Duodenal mucosa (tissue), 2 donors: Measurements from ENCODE around the gene MID1.

ENCODE experiments used
- H3K27ac ChIP-seq: one replicate; pipeline ENCODE4 v1.7.0; 2013; ENCODE audit warnings: low read depth, low read length
- H3K27me3 ChIP-seq, 2 donors: one replicate each; pipeline ENCODE4 v1.7.0; 2013; ENCODE audit warnings: low read length in 2 of 2, control low read depth in 1 of 2; ENCODE audit not compliant: insufficient read depth in 2 of 2, control insufficient read depth in 1 of 2
- H3K36me3 ChIP-seq, 2 donors: one replicate each; pipeline ENCODE4 v1.7.0; 2013; ENCODE audit warnings: low read length in 2 of 2, control low read depth in 1 of 2; ENCODE audit not compliant: insufficient read depth in 2 of 2, control insufficient read depth in 1 of 2
- H3K4me1 ChIP-seq, 2 donors: one replicate each; pipeline ENCODE4 v1.7.0; 2013; ENCODE audit warnings: low read length in 2 of 2, control low read depth in 1 of 2; ENCODE audit not compliant: insufficient read depth in 2 of 2, control insufficient read depth in 1 of 2
- H3K4me3 ChIP-seq, 2 donors: one replicate each; pipeline ENCODE4 v1.7.0; 2013; ENCODE audit warnings: low read length in 2 of 2, low read depth in 1 of 2
- H3K9ac ChIP-seq, 2 donors: one replicate each; pipeline ENCODE4 v1.7.0; 2013; ENCODE audit warnings: low read length in 2 of 2, low read depth in 1 of 2
- H3K9me3 ChIP-seq, 2 donors: one replicate each; pipeline ENCODE4 v1.7.0; 2013; ENCODE audit warnings: low read length in 2 of 2, control low read depth in 1 of 2; ENCODE audit not compliant: control insufficient read depth in 1 of 2

Gene MID1

GRCh38 chrX:10519278-10519677, 101.1 kb downstream of the MID1 start:
- H3K4me1 ChIP-seq: no peaks in the 10 kb centered on the region

GRCh38 chrX:10518073-10518472, 102.3 kb downstream of the MID1 start:
- H3K27ac ChIP-seq: no peak overlapping the region
- no peaks in the 10 kb centered on the region for H3K4me1 ChIP-seq
- H3K9ac ChIP-seq: no peak overlapping the region
- no peaks in the 10 kb centered on the region for H3K36me3 ChIP-seq
- H3K9me3 ChIP-seq: no peaks in the 10 kb centered on the region
- H3K4me3 ChIP-seq: no peak overlapping the region
- no peaks in the 10 kb centered on the region for H3K27me3 ChIP-seq

More at GRCh38 chrX:10519278-10519677, 101.1 kb downstream of the MID1 start:
- no peak overlapping the region for H3K9ac ChIP-seq
- H3K36me3 ChIP-seq: no peaks in the 10 kb centered on the region
- H3K4me3 ChIP-seq: no peak overlapping the region
- H3K27me3 ChIP-seq: no peaks in the 10 kb centered on the region
- H3K9me3 ChIP-seq: no peaks in the 10 kb centered on the region
- no peak overlapping the region for H3K27ac ChIP-seq

- Histone ChIP-seq H3K4me3 (no peak overlapping the region), H3K9me3 (no peaks in the 10 kb centered on the region), H3K9ac (no peak overlapping the region), H3K36me3 (no peaks in the 10 kb centered on the region), H3K4me1 (no peaks in the 10 kb centered on the region), H3K27ac (no peak overlapping the region), H3K27me3 (no peaks in the 10 kb centered on the region)
Measured at GRCh38 chrX:10516781-10517322, 103.5 kb downstream of the MID1 start.

- H3K9ac ChIP-seq: no peak overlapping the region
- no peak overlapping the region for H3K4me3 ChIP-seq
- H3K36me3 ChIP-seq: no peaks in the 10 kb centered on the region
- H3K27me3 ChIP-seq: no peaks in the 10 kb centered on the region
- H3K27ac ChIP-seq: no peak overlapping the region
- no peaks in the 10 kb centered on the region for H3K4me1 ChIP-seq
- no peaks in the 10 kb centered on the region for H3K9me3 ChIP-seq
Measured at GRCh38 chrX:10514891-10515290, 105.5 kb downstream of the MID1 start.

- no peaks in the 10 kb centered on the region for H3K4me1 ChIP-seq
- H3K9ac ChIP-seq: no peak overlapping the region
- H3K9me3 ChIP-seq: no peaks in the 10 kb centered on the region
- no peaks in the 10 kb centered on the region for H3K27me3 ChIP-seq
- no peak overlapping the region for H3K4me3 ChIP-seq
- H3K27ac ChIP-seq: no peak overlapping the region
- H3K36me3 ChIP-seq: no peaks in the 10 kb centered on the region
Measured at GRCh38 chrX:10513974-10514373, 106.4 kb downstream of the MID1 start.

- no peak overlapping the region for H3K4me3 ChIP-seq
- H3K36me3 ChIP-seq: no peaks in the 10 kb centered on the region
- no peaks in the 10 kb centered on the region for H3K9me3 ChIP-seq
- no peaks in the 10 kb centered on the region for H3K27me3 ChIP-seq
- H3K27ac ChIP-seq: no peak overlapping the region
- no peaks in the 10 kb centered on the region for H3K4me1 ChIP-seq
- H3K9ac ChIP-seq: no peak overlapping the region
Measured at GRCh38 chrX:10512741-10513140, 107.6 kb downstream of the MID1 start.

GRCh38 chrX:10512258-10512657, 108.1 kb downstream of the MID1 start:
- no peaks in the 10 kb centered on the region for H3K9me3 ChIP-seq
- no peak overlapping the region for H3K4me3 ChIP-seq
- no peaks in the 10 kb centered on the region for H3K27me3 ChIP-seq
- no peak overlapping the region for H3K9ac ChIP-seq
- no peaks in the 10 kb centered on the region for H3K36me3 ChIP-seq
- no peak overlapping the region for H3K27ac ChIP-seq
- H3K4me1 ChIP-seq: no peaks in the 10 kb centered on the region

GRCh38 chrX:10509397-10509796, 111.0 kb downstream of the MID1 start:
- Histone ChIP-seq H3K27ac (no peak overlapping the region), H3K27me3 (no peaks in the 10 kb centered on the region), H3K9ac (no peak overlapping the region), H3K4me3 (no peak overlapping the region), H3K9me3 (no peaks in the 10 kb centered on the region), H3K36me3 (no peaks in the 10 kb centered on the region), H3K4me1 (no peaks in the 10 kb centered on the region)

- Histone ChIP-seq H3K27me3 (no peaks in the 10 kb centered on the region), H3K27ac (no peak overlapping the region), H3K4me1 (no peaks in the 10 kb centered on the region), H3K36me3 (no peaks in the 10 kb centered on the region), H3K9ac (no peak overlapping the region), H3K4me3 (no peak overlapping the region), H3K9me3 (no peaks in the 10 kb centered on the region)
Measured at GRCh38 chrX:10508891-10509290, 111.5 kb downstream of the MID1 start.

GRCh38 chrX:10507876-10508275, 112.5 kb downstream of the MID1 start:
- H3K36me3 ChIP-seq: no peaks in the 10 kb centered on the region
- H3K27ac ChIP-seq: no peak overlapping the region
- no peaks in the 10 kb centered on the region for H3K27me3 ChIP-seq
- H3K4me1 ChIP-seq: no peaks in the 10 kb centered on the region
- H3K9me3 ChIP-seq: no peaks in the 10 kb centered on the region
- no peak overlapping the region for H3K4me3 ChIP-seq
- no peak overlapping the region for H3K9ac ChIP-seq

- H3K27ac ChIP-seq: no peak overlapping the region
- H3K9me3 ChIP-seq: no peaks in the 10 kb centered on the region
- no peaks in the 10 kb centered on the region for H3K36me3 ChIP-seq
- no peaks in the 10 kb centered on the region for H3K4me1 ChIP-seq
- no peak overlapping the region for H3K4me3 ChIP-seq
- no peak overlapping the region for H3K9ac ChIP-seq
- H3K27me3 ChIP-seq: no peaks in the 10 kb centered on the region
Measured at GRCh38 chrX:10507181-10507580, 113.2 kb downstream of the MID1 start.
